Esophagus muscularis mucosa (tissue), 4 donors: Measurements from ENCODE around the gene TTC12. TPM values are rescaled to one million over a fixed set of nuclear protein-coding genes. Genes with fewer than 3 reads are reported as not detected.
A peak's percentile ranks its signal among the peaks of the same experiment; 100 is the strongest.

Experiments
- DNase-seq: peaks from one replicate; pipeline ENCODE4 v3.0.0-alpha.2; 2017; ENCODE audit errors: extremely low spot score
- H3K27ac ChIP-seq, 4 donors: fragments of 200-600 bp; sonication (generic); replicated peaks in 1 of 4; 1 replicate in 3 of 4; 2 replicates in 1 of 4; pipeline ENCODE4 v1.5.1; 2016 to 2019; ENCODE audit warnings: mild to moderate bottlenecking in 1 of 4
- H3K27me3 ChIP-seq, 4 donors: fragments of 200-600 bp; sonication (generic); one replicate each; pipeline versions ENCODE4 v1.5.1 to v1.6.0; 2016 to 2019
- H3K36me3 ChIP-seq, 4 donors: fragments of 200-600 bp; sonication (generic); one replicate each; pipeline ENCODE4 v1.5.1; 2016 to 2019
- H3K4me1 ChIP-seq, 4 donors: fragments of 200-600 bp; sonication (generic); one replicate each; pipeline ENCODE4 v1.5.1; 2016 to 2019
- H3K4me3 ChIP-seq, 4 donors: fragments of 200-600 bp; sonication (generic); 1 replicate in 2 of 4; 2 replicates in 2 of 4; pipeline ENCODE4 v1.5.1; 2016 to 2019; ENCODE audit warnings: mild to moderate bottlenecking in 4 of 4, moderate library complexity in 1 of 4
- H3K9me3 ChIP-seq, 4 donors: fragments of 200-600 bp; sonication (generic); 1 replicate in 3 of 4; 2 replicates in 1 of 4; pipeline ENCODE4 v1.5.1; 2016 to 2019
- EP300 ChIP-seq: sonication (generic); formaldehyde crosslinking; IDR thresholded peaks from one replicate; pipeline ENCODE4 v1.6.1; 2017; ENCODE audit warnings: antibody characterized with exemption
- POLR2A ChIP-seq: fragments of 450-650 bp; IDR thresholded peaks from one replicate; pipeline ENCODE4 v1.6.1; 2017; ENCODE audit warnings: antibody characterized with exemption, moderate library complexity, mild to moderate bottlenecking, low read depth
- POLR2AphosphoS5 ChIP-seq, 2 donors: sonication (generic); formaldehyde crosslinking; IDR thresholded peaks; one replicate each; pipeline ENCODE4 v1.6.1; 2017; ENCODE audit warnings: antibody characterized with exemption in 2 of 2
- WGBS: methylation state at CpG from one replicate; pipeline ENCODE4 v1.1.5; 2018; 5-methylcytosine and 5-hydroxymethylcytosine counted together
- intact Hi-C: fragments of 100-400 bp; cut with DNase I; formaldehyde crosslinking; loops from one replicate; pipeline ENCODE4 v1.15.1; 2023
- total RNA-seq, 4 donors: library from RNA; depleted of rRNA; stranded (reverse); fragments of >200 nt; gene quantifications; one replicate each; pipeline versions ENCODE4 v1.1.0 to v1.2.1, GENCODE V29; 2016
- TF ChIP-seq, protein P1 (sequence below), 3 experiments: fragments of 200-600 bp in 2 of 3; fragments of 450-650 bp in 1 of 3; sonication (generic) in 2 of 3; IDR thresholded peaks; one replicate each; pipeline ENCODE4 v1.5.1; 2017 to 2019; ENCODE audit warnings: antibody characterized with exemption in 3 of 3, mild to moderate bottlenecking in 2 of 3, moderate library complexity in 1 of 3

TTC12 gene
- total RNA-seq, 4 donors from 2014 or later = 10.4 to 16.2 (median 13.3) TPM

DNA sequence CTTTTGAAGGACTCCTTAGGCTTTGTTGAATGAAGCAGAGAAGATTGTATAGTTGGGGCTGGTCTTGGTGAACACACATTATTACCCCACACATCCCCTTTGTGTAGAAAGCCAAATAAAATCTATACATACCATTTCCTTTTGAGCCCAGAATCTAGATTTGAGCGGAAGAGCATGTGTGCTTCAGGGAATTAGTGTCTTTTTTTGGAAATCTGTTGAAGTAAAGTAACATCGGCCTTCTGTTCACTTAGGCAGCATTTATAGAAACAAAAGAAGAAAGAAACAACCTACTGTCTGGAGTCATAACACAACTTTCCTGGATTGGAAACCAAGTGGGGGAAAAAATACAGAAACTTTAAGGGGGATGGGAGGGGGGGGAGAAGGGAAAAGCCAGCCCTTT, 37.9 kb upstream of the TTC12 start:
- H3K27ac ChIP-seq = no peak overlapping the region
- 77% methylated on average over 2 of the region's 2 CpGs for WGBS
- H3K9me3 ChIP-seq = no peaks in the 10 kb centered on the region
- no peak for DNase-seq
- H3K4me1 ChIP-seq = no peaks in the 10 kb centered on the region
- intact Hi-C loops = no loop called here
- no peak overlapping the region for H3K4me3 ChIP-seq
- no peaks in the 10 kb centered on the region for H3K27me3 ChIP-seq
- peaks cover 0 to 32% (median 11%) of the 10 kb centered on the region in 4 donors for H3K36me3 ChIP-seq
- no peak for TF ChIP-seq EP300
- TF ChIP-seq, protein P1, sequence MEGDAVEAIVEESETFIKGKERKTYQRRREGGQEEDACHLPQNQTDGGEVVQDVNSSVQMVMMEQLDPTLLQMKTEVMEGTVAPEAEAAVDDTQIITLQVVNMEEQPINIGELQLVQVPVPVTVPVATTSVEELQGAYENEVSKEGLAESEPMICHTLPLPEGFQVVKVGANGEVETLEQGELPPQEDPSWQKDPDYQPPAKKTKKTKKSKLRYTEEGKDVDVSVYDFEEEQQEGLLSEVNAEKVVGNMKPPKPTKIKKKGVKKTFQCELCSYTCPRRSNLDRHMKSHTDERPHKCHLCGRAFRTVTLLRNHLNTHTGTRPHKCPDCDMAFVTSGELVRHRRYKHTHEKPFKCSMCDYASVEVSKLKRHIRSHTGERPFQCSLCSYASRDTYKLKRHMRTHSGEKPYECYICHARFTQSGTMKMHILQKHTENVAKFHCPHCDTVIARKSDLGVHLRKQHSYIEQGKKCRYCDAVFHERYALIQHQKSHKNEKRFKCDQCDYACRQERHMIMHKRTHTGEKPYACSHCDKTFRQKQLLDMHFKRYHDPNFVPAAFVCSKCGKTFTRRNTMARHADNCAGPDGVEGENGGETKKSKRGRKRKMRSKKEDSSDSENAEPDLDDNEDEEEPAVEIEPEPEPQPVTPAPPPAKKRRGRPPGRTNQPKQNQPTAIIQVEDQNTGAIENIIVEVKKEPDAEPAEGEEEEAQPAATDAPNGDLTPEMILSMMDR (IDR thresholded peaks at IDR 0.05) = no peak
- no peak for TF ChIP-seq POLR2AphosphoS5 (IDR thresholded peaks at IDR 0.05)
- TF ChIP-seq POLR2A = no peak

DNA sequence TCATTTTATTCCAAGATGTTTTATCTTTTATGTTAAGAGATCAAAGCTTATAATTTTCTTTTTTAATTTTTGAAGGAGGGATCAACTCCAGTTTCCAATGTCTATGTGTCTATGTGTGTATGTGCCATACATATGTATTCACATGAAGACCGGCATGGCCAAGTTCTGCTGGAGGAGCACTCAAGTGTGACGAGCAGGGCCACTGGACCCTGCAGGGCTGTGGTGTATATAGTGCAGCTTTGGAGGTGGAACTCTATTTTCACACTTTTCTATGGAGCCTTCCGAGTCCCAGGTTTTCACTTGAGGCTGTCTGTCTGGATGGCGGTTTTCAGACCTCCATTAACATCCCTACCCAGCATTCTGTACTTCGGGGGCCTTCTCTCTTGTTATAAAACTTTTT, 36.5 kb upstream of the TTC12 start:
- no peaks in the 10 kb centered on the region for H3K4me1 ChIP-seq
- intact Hi-C loops = no loop called here
- WGBS = 91% methylated on average over 5 of the region's 5 CpGs
- no peak for DNase-seq
- peaks cover 0 to 18% (median 8%) of the 10 kb centered on the region in 4 donors for H3K36me3 ChIP-seq
- H3K9me3 ChIP-seq = no peaks in the 10 kb centered on the region
- no peak overlapping the region for H3K27ac ChIP-seq
- H3K27me3 ChIP-seq = no peaks in the 10 kb centered on the region
- no peak overlapping the region for H3K4me3 ChIP-seq
- TF ChIP-seq, protein P1 (IDR thresholded peaks at IDR 0.05) = no peak
- TF ChIP-seq POLR2A (no peak), POLR2AphosphoS5 (IDR thresholded peaks at IDR 0.05) (no peak), EP300 (no peak)

DNA sequence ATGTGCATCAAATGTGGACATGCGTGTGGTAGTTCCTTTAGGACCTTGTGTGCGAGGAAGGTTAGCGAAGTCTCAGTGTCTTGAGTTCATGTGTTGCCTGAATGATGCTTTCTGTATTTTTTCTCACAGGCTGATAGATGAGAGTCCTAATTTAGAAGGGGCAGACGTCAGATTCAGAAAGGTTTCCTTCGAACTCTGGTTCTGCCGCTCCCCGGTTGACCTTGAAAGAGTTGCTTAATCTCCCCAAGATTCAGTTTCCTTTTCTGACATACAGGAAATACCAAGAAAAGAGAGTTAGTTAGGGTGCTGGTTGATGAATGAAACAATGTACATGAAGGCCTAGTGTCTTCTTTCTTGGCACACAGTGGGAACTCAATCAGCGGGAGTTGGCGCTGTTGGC, 35.9 kb upstream of the TTC12 start:
- 93% methylated on average over 9 of the region's 9 CpGs for WGBS
- intact Hi-C loops = no loop called here
- no peaks in the 10 kb centered on the region for H3K4me1 ChIP-seq
- H3K27me3 ChIP-seq = no peaks in the 10 kb centered on the region
- no peak for TF ChIP-seq POLR2AphosphoS5 (IDR thresholded peaks at IDR 0.05)
- TF ChIP-seq POLR2A = no peak
- no peak for TF ChIP-seq EP300
- TF ChIP-seq, protein P1 (IDR thresholded peaks at IDR 0.05) = no peak
- peaks cover 0 to 12% (median 3%) of the 10 kb centered on the region in 4 donors for H3K36me3 ChIP-seq
- DNase-seq = no peak
- no peaks in the 10 kb centered on the region for H3K9me3 ChIP-seq
- H3K27ac ChIP-seq = no peak overlapping the region
- no peak overlapping the region for H3K4me3 ChIP-seq

- 73% methylated on average over 4 of the region's 4 CpGs for WGBS
- H3K27me3 ChIP-seq = no peaks in the 10 kb centered on the region
- H3K4me1 ChIP-seq = no peaks in the 10 kb centered on the region
- TF ChIP-seq, protein P1 (IDR thresholded peaks at IDR 0.05) = peak in 1 of 3 experiments; percentile 16
- no peak for TF ChIP-seq POLR2A
- intact Hi-C loops = no loop called here
- peaks cover 0 to 12% (median 3%) of the 10 kb centered on the region in 4 donors for H3K36me3 ChIP-seq
- H3K4me3 ChIP-seq = no peak overlapping the region
- no peaks in the 10 kb centered on the region for H3K9me3 ChIP-seq
- no peak for DNase-seq
- no peak overlapping the region for H3K27ac ChIP-seq
Measured at GRCh38 chr11:113278925-113279324, 35.5 kb upstream of the TTC12 start.

DNA sequence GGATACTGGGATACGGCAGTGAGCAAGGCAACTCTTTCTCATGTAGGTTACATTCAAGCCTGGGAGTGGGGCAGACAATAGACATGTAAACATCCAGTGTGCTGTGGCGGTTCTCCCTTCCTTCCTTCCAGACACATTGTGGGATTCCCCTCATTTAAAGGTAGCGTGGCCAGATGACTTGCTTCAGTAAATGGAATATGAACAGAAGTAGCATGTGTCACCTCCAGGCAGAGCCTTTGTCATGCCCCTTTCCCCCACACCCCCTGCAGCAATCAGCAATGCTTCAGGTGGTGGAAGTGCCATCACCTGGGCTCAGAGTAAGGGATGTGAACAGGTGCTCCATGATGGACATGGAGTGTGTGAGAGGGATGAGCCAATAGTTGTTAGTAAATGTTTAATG, 34.8 kb upstream of the TTC12 start:
- Histone ChIP-seq H3K4me3 (no peak overlapping the region), H3K27me3 (no peaks in the 10 kb centered on the region), H3K4me1 (no peaks in the 10 kb centered on the region), H3K36me3 (peaks cover 0 to 10% (median 3%) of the 10 kb centered on the region in 4 donors), H3K9me3 (no peaks in the 10 kb centered on the region), H3K27ac (no peak overlapping the region)
- TF ChIP-seq, protein P1 (IDR thresholded peaks at IDR 0.05) = no peak
- TF ChIP-seq EP300 = no peak
- no peak for TF ChIP-seq POLR2A
- TF ChIP-seq POLR2AphosphoS5 (IDR thresholded peaks at IDR 0.05) = no peak
- DNase-seq = peak; percentile 47
- WGBS = 93% methylated on average over 3 of the region's 3 CpGs
- intact Hi-C loops = no loop called here
